ENCODE measurements around the gene ZNF668. TPM values are rescaled to one million over a fixed set of nuclear protein-coding genes. Genes with fewer than 3 reads are reported as not detected.

ZNF668 gene
- total RNA-seq, 2 experiments from 2014 or later: 16.2 to 18.8 TPM

DNA sequence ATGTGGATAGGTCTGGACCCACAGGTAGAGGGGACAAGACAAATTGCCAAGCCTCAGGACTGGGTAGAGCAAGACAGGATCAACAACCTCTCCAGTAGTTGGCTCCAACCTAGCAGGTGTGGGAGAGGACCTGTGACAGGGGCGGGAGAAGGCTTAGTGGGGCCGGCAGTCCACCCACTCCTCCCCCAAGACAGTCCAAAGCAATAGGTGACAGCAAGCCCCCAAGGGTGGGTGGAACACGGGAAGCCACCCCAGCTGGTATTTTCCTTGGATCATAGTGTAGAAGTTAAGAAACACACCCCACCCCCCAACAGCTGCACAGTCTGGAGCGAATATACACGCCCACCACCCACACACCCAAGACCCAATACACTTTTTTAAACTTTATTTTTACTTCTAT, 44.8 kb downstream of the ZNF668 start:
- Mint-ChIP-seq H3K36me3 (ENCODE audit: low read depth) (no peaks in the 10 kb centered on the region), H3K27ac (no peak overlapping the region), H3K27me3 (no peaks in the 10 kb centered on the region), H3K4me3 (no peak overlapping the region), H3K9me3 (no peaks in the 10 kb centered on the region), H3K4me1 (ENCODE audit: low read depth) (peaks cover 12% of the 10 kb centered on the region)
- TF ChIP-seq CTCF (IDR thresholded peaks at IDR 0.05): no peak
- DNase-seq (no peak), ATAC-seq (no peak)
- intact Hi-C loops (cut with micrococcal nuclease): no loop called here
- ChIA-PET POLR2A (interaction anchor here (0.9 kb wide), 1 partner anchor 10 kb away, joined by 3 read pairs; no protein-coding TSS in a partner anchor), CTCF (no interaction called here)

GRCh38 chr16:31025339-31025738, 48.7 kb downstream of the ZNF668 start:
- ChIA-PET POLR2A (no interaction called here), CTCF (no interaction called here)
- Mint-ChIP-seq H3K36me3 (ENCODE audit: low read depth) (no peaks in the 10 kb centered on the region), H3K27ac (no peak overlapping the region), H3K4me1 (ENCODE audit: low read depth) (peaks cover 5% of the 10 kb centered on the region), H3K9me3 (no peaks in the 10 kb centered on the region), H3K27me3 (no peaks in the 10 kb centered on the region), H3K4me3 (no peak overlapping the region)
- ATAC-seq (no peak), DNase-seq (no peak)
- intact Hi-C loops (cut with micrococcal nuclease): no loop called here
- TF ChIP-seq CTCF (IDR thresholded peaks at IDR 0.05): no peak

- no peak for ATAC-seq
- intact Hi-C loops (cut with micrococcal nuclease): no loop called here
- no peak for DNase-seq
- Mint-ChIP-seq H3K27ac (no peak overlapping the region), H3K9me3 (no peaks in the 10 kb centered on the region), H3K27me3 (no peaks in the 10 kb centered on the region), H3K36me3 (ENCODE audit: low read depth) (no peaks in the 10 kb centered on the region), H3K4me3 (no peak overlapping the region), H3K4me1 (ENCODE audit: low read depth) (peaks cover 5% of the 10 kb centered on the region)
- no peak for TF ChIP-seq CTCF (IDR thresholded peaks at IDR 0.05)
- POLR2A ChIA-PET: interaction anchor here (0.6 to 1.1 kb wide), 2 partner anchors 156 to 181 kb away, joined by 3 to 6 read pairs; partner anchors contain the start of gene FUS
- CTCF ChIA-PET: interaction anchor here (1.1 to 2.4 kb wide), 3 partner anchors 11 to 38 kb away, joined by 3 to 10 read pairs (median 3); partner anchors contain the start of gene HSD3B7
Observed at GRCh38 chr16:31023627-31024226, 50.3 kb downstream of the ZNF668 start.

- CTCF ChIA-PET: interaction anchor here (1.1 to 2.4 kb wide), 3 partner anchors 11 to 37 kb away, joined by 3 to 10 read pairs (median 3); partner anchors contain the start of gene HSD3B7
- POLR2A ChIA-PET: interaction anchor here (1.1 to 1.5 kb wide), 2 partner anchors 12 to 157 kb away, joined by 4 to 6 read pairs; partner anchors contain the start of gene FUS
- H3K9me3 Mint-ChIP-seq: no peaks in the 10 kb centered on the region
- no peak overlapping the region for H3K27ac Mint-ChIP-seq
- DNase-seq (no peak), ATAC-seq (no peak)
- TF ChIP-seq CTCF (IDR thresholded peaks at IDR 0.05): no peak
- H3K36me3 Mint-ChIP-seq (ENCODE audit: low read depth): no peaks in the 10 kb centered on the region
- H3K4me3 Mint-ChIP-seq: no peak overlapping the region
- no peaks in the 10 kb centered on the region for H3K27me3 Mint-ChIP-seq
- H3K4me1 Mint-ChIP-seq (ENCODE audit: low read depth): peaks cover 5% of the 10 kb centered on the region
- intact Hi-C loops (cut with micrococcal nuclease): no loop called here
Observed at GRCh38 chr16:31023252-31023602, 50.8 kb downstream of the ZNF668 start.

- no peak for DNase-seq
- Mint-ChIP-seq H3K27ac (peak overlapping the region; percentile 3), H3K36me3 (ENCODE audit: low read depth) (no peaks in the 10 kb centered on the region), H3K4me3 (no peak overlapping the region), H3K27me3 (no peaks in the 10 kb centered on the region), H3K4me1 (ENCODE audit: low read depth) (peaks cover 5% of the 10 kb centered on the region), H3K9me3 (no peaks in the 10 kb centered on the region)
- ChIA-PET CTCF (interaction anchor here (1.1 to 2.4 kb wide), 4 partner anchors 10 to 37 kb away, joined by 3 to 10 read pairs (median 4); partner anchors contain the start of gene HSD3B7), POLR2A (interaction anchor here (1.1 to 1.5 kb wide), 3 partner anchors 12 to 157 kb away, joined by 3 to 6 read pairs (median 4); partner anchors contain the start of gene FUS)
- ATAC-seq: no peak
- TF ChIP-seq CTCF (IDR thresholded peaks at IDR 0.05): no peak
- intact Hi-C loops (cut with micrococcal nuclease): no loop called here
Observed at GRCh38 chr16:31022544-31023251, 51.3 kb downstream of the ZNF668 start.
